Smooth muscle cell (in vitro differentiated cells): Measurements from ENCODE around the gene VEGFA. TPM values are rescaled to one million over a fixed set of nuclear protein-coding genes. Genes with fewer than 3 reads are reported as not detected.

Source experiments
- DNase-seq: peaks from one replicate; lab custom pipeline; 2025; ENCODE audit not compliant: unreplicated experiment; lab: John Stamatoyannopoulos, UW
- H2AFZ ChIP-seq: fragments of 200-600 bp; sonication (generic); 2 replicates; pipeline ENCODE4 v1.6.0; 2016; ENCODE audit warnings: antibody characterized with exemption, low read depth, mild to moderate bottlenecking
- H3F3A ChIP-seq: fragments of 200-600 bp; sonication (generic); 2 replicates; pipeline ENCODE4 v1.6.0; 2017; ENCODE audit warnings: antibody characterized with exemption, low read depth
- H3K27ac ChIP-seq: fragments of 200-600 bp; sonication (generic); 2 replicates; pipeline ENCODE4 v1.5.1; 2016; ENCODE audit warnings: low read depth, mild to moderate bottlenecking
- H3K27me3 ChIP-seq: fragments of 200-600 bp; sonication (generic); 2 replicates; pipeline ENCODE4 v1.6.1; 2016; ENCODE audit warnings: low read depth, mild to moderate bottlenecking
- H3K36me3 ChIP-seq: fragments of 200-600 bp; sonication (generic); 2 replicates; pipeline ENCODE4 v1.5.1; 2016; ENCODE audit warnings: low read depth
- H3K4me1 ChIP-seq: fragments of 200-600 bp; sonication (generic); 2 replicates; pipeline ENCODE4 v1.5.1; 2016; ENCODE audit warnings: low read depth
- H3K4me2 ChIP-seq: fragments of 200-600 bp; sonication (generic); 2 replicates; pipeline ENCODE4 v1.6.0; 2016; ENCODE audit warnings: mild to moderate bottlenecking
- H3K4me3 ChIP-seq: fragments of 200-600 bp; sonication (generic); 2 replicates; pipeline ENCODE4 v1.5.1; 2016; ENCODE audit warnings: mild to moderate bottlenecking
- H3K79me2 ChIP-seq: fragments of 200-600 bp; sonication (generic); 2 replicates; pipeline ENCODE4 v1.6.0; 2016; ENCODE audit warnings: low read depth, mild to moderate bottlenecking
- H3K9ac ChIP-seq: fragments of 200-600 bp; sonication (generic); 2 replicates; pipeline ENCODE4 v1.6.0; 2016; ENCODE audit warnings: low read depth
- H3K9me3 ChIP-seq: fragments of 200-600 bp; sonication (generic); replicated peaks from 2 replicates; pipeline ENCODE4 v1.5.1; 2016; ENCODE audit warnings: low read depth
- H4K20me1 ChIP-seq: fragments of 200-600 bp; sonication (generic); 2 replicates; pipeline ENCODE4 v1.6.0; 2016; ENCODE audit warnings: low read depth
- WGBS: methylation state at CpG from one replicate; pipeline ENCODE4 v1.1.7; 2016; ENCODE audit warnings: low lambda C conversion rate; 5-methylcytosine and 5-hydroxymethylcytosine counted together
- polyA plus RNA-seq: library from polyadenylated mRNA; unstranded; fragments of >200 nt; fragmentation: Nextera tagmentation; extraction: Ambion mirVana; gene quantifications from 2 replicates; pipeline ENCODE4 v1.2.1, GENCODE V29; 2016
- total RNA-seq: library from RNA; depleted of rRNA; stranded (reverse); fragments of >200 nt; gene quantifications from 2 replicates; pipeline ENCODE4 v1.2.3, GENCODE V29; 2014
- TF ChIP-seq, protein P1 (sequence below): fragments of 200-600 bp; sonication (generic); IDR thresholded peaks from 2 replicates; pipeline ENCODE4 v1.5.1; 2017; ENCODE audit warnings: borderline replicate concordance, mild to moderate bottlenecking, antibody characterized with exemption; ENCODE audit not compliant: insufficient read depth, poor library complexity, severe bottlenecking

The VEGFA gene
- total and polyA plus RNA-seq, 2 experiments from 2014 or later, result 116 to 136 TPM

DNA sequence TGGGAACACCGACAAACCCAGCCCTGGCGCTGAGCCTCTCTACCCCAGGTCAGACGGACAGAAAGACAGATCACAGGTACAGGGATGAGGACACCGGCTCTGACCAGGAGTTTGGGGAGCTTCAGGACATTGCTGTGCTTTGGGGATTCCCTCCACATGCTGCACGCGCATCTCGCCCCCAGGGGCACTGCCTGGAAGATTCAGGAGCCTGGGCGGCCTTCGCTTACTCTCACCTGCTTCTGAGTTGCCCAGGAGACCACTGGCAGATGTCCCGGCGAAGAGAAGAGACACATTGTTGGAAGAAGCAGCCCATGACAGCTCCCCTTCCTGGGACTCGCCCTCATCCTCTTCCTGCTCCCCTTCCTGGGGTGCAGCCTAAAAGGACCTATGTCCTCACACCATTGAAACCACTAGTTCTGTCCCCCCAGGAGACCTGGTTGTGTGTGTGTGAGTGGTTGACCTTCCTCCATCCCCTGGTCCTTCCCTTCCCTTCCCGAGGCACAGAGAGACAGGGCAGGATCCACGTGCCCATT, 15.3 kb downstream of the VEGFA start:
- H3F3A ChIP-seq, result peaks cover 36% of the 10 kb centered on the region
- peak overlapping the region; percentile 15 for H3K27ac ChIP-seq
- no peak for DNase-seq
- H4K20me1 ChIP-seq, result peaks cover 69% of the 10 kb centered on the region
- H3K36me3 ChIP-seq, result no peaks in the 10 kb centered on the region
- no peak overlapping the region for H3K4me2 ChIP-seq
- H2AFZ ChIP-seq, result no peak overlapping the region
- TF ChIP-seq, protein P1, sequence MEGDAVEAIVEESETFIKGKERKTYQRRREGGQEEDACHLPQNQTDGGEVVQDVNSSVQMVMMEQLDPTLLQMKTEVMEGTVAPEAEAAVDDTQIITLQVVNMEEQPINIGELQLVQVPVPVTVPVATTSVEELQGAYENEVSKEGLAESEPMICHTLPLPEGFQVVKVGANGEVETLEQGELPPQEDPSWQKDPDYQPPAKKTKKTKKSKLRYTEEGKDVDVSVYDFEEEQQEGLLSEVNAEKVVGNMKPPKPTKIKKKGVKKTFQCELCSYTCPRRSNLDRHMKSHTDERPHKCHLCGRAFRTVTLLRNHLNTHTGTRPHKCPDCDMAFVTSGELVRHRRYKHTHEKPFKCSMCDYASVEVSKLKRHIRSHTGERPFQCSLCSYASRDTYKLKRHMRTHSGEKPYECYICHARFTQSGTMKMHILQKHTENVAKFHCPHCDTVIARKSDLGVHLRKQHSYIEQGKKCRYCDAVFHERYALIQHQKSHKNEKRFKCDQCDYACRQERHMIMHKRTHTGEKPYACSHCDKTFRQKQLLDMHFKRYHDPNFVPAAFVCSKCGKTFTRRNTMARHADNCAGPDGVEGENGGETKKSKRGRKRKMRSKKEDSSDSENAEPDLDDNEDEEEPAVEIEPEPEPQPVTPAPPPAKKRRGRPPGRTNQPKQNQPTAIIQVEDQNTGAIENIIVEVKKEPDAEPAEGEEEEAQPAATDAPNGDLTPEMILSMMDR, result no peak
- no peaks in the 10 kb centered on the region for H3K4me1 ChIP-seq
- H3K79me2 ChIP-seq, result peaks cover under 1% of the 10 kb centered on the region
- H3K27me3 ChIP-seq, result no peaks in the 10 kb centered on the region
- no peak overlapping the region for H3K9ac ChIP-seq
- H3K9me3 ChIP-seq, result no peaks in the 10 kb centered on the region
- 94% methylated on average over 14 of the region's 14 CpGs for WGBS
- no peak overlapping the region for H3K4me3 ChIP-seq

DNA sequence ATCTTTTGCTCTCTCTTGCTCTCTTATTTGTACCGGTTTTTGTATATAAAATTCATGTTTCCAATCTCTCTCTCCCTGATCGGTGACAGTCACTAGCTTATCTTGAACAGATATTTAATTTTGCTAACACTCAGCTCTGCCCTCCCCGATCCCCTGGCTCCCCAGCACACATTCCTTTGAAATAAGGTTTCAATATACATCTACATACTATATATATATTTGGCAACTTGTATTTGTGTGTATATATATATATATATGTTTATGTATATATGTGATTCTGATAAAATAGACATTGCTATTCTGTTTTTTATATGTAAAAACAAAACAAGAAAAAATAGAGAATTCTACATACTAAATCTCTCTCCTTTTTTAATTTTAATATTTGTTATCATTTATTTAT, 15.9 kb downstream of the VEGFA start:
- peak overlapping the region; percentile 15 for H3K27ac ChIP-seq
- no peak overlapping the region for H3K4me3 ChIP-seq
- no peaks in the 10 kb centered on the region for H3K79me2 ChIP-seq
- no peaks in the 10 kb centered on the region for H3K9me3 ChIP-seq
- no peaks in the 10 kb centered on the region for H3K27me3 ChIP-seq
- H4K20me1 ChIP-seq, result peaks cover 63% of the 10 kb centered on the region
- H3K9ac ChIP-seq, result no peak overlapping the region
- H3F3A ChIP-seq, result peaks cover 36% of the 10 kb centered on the region
- H3K4me1 ChIP-seq, result no peaks in the 10 kb centered on the region
- no peak overlapping the region for H3K4me2 ChIP-seq
- H2AFZ ChIP-seq, result no peak overlapping the region
- no peaks in the 10 kb centered on the region for H3K36me3 ChIP-seq
- TF ChIP-seq, protein P1, result no peak
- DNase-seq, result no peak
- 98% methylated on average over 3 of the region's 3 CpGs for WGBS

DNA sequence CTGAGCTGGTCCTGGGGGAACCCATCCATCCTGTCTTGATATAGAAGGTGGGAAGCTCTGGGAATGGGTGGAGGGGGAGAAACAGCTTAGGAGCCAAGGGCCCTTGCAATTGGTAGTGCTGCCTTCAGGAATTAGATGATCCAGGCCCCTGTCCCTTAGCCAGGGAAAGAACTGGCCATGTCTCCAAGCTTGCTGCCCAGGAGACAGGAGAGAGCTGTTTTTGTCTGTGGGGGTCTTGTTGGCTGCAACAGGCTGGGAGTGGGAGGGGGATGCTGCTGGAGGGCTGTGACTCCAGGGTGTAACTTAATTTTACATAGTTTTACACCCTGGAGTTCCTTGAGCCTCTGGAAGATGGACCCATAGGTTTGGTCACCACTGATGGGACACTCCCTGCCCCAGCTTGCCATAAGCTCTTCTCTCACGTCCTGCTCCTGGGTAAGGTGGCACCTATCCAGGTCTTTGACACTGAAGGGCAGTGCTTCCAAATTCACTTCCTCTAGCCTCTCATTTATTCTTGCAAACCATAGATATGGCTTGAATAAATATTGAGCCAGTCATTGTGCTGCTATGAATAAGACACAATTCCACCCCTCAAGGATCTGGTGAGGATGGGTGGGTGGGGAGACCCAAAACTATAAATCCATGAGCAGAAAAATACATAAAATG, 16.8 kb downstream of the VEGFA start:
- TF ChIP-seq, protein P1, result no peak
- 81% methylated on average over 1 of the region's 1 CpG for WGBS
- Histone ChIP-seq H3K4me2 (no peak overlapping the region), H3K36me3 (no peaks in the 10 kb centered on the region), H3K9ac (no peak overlapping the region), H3K27me3 (no peaks in the 10 kb centered on the region), H2AFZ (no peak overlapping the region), H3K9me3 (no peaks in the 10 kb centered on the region), H3F3A (peaks cover 36% of the 10 kb centered on the region), H3K4me1 (no peaks in the 10 kb centered on the region), H4K20me1 (peaks cover 54% of the 10 kb centered on the region), H3K27ac (no peak overlapping the region), H3K79me2 (no peaks in the 10 kb centered on the region), H3K4me3 (no peak overlapping the region)
- no peak for DNase-seq

DNA sequence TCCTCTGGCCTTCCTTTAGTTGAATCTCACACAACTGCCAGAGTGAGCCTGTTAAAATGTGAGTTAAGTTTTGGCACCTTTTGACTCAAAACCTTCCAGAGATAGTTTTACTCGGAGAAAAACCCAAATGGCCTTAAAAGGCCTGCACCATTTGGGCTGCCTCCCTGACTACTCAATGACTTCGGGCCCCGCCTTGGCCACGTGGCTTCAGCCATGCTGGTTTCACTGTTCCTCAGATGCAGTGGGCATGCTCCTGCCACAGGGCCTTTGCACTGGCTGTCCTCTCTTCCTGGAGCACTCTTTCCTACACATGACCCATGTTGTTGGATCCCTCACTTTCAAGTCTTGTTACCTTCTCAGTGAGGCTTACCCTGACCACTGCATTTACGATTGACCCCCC, 18.3 kb downstream of the VEGFA start:
- DNase-seq, result no peak
- no peak overlapping the region for H3K9ac ChIP-seq
- no peak overlapping the region for H3K4me2 ChIP-seq
- H3F3A ChIP-seq, result peaks cover 30% of the 10 kb centered on the region
- H3K27ac ChIP-seq, result no peak overlapping the region
- H3K4me3 ChIP-seq, result no peak overlapping the region
- H3K9me3 ChIP-seq, result no peaks in the 10 kb centered on the region
- H3K36me3 ChIP-seq, result no peaks in the 10 kb centered on the region
- H4K20me1 ChIP-seq, result peaks cover 39% of the 10 kb centered on the region
- H3K27me3 ChIP-seq, result no peaks in the 10 kb centered on the region
- H2AFZ ChIP-seq, result no peak overlapping the region
- no peaks in the 10 kb centered on the region for H3K79me2 ChIP-seq
- 90% methylated on average over 5 of the region's 5 CpGs for WGBS
- TF ChIP-seq, protein P1, result no peak
- no peaks in the 10 kb centered on the region for H3K4me1 ChIP-seq
